Stimulated activated CD8-positive, alpha-beta memory T cell treated with anti-CD3 and anti-CD28 coated beads, Interleukin-12 subunit alpha, Interleukin-12 subunit beta, amount 100 ng/mL, for 24 hours (primary cell): ENCODE measurements around the gene MT1F.

ENCODE experiments used
- DNase-seq: peaks from one replicate; pipeline ENCODE4 v3.0.0-alpha.2; 2020; ENCODE audit errors: extremely low read depth

Gene MT1F

GRCh38 chr16:56697456-56698155 is 39.8 kb downstream of the MT1F start:
- no peak for DNase-seq

DNA sequence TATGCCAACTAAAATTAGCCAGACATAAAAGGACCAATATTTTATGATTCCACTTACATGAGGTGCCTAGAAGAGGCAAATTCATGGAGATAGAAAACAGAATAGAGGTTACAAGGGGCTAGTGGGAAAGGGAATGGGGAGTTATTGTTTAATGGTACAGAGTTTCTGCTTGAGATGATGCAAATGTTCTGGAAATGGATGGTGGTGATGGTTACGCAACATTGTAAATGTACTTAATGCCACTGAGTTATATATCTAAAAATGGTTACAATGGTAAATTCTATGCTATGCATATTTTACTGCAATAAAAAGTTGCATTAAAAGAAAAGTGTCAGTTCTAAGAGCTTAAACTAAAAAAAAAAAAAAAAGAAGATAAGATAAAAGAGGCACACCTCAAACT is 42.4 kb downstream of the MT1F start:
- DNase-seq: no peak

- DNase-seq: no peak
Observed at GRCh38 chr16:56700631-56701030, 42.9 kb downstream of the MT1F start.

DNA sequence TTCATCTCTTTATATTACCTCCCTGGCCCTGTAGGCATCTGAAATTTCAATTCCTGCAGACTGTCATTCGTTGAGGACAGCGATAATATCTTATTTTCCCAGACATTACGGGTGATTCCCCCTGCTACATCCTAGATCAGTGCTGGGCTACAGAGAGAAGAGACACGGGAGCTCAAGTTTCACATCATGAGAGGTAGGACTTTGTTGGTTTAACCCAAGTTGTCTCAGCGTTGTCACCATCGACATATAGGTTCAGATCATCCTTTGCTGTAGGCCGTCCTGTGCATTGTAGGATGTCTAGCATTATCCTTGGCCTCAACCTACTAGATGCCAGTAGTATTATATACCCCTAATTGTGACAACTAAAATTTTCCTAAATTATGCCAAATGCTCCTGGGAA is 43.8 kb downstream of the MT1F start:
- DNase-seq: no peak

DNA sequence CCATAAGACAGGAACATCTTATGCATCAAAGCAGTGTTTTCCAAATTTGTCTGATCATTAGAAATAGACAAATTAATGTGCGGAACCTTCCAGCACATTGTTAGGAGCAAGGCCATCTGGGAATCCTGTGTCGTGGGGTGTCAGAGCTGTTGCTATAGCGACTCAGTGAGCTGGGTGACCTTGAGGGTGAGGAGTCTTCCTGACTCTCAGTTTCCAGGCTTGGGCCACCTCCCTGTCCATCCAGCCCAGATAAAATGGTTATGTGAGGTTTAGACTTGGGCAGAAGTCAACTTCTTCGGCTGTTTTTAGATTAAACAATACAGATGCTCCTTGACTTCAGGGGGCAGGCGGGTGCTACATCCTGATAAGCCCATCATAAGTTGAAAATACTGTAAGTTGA is 45.1 kb downstream of the MT1F start:
- DNase-seq: no peak
